Measurements from ENCODE around the gene NNT. TPM values are rescaled to one million over a fixed set of nuclear protein-coding genes. Genes with fewer than 3 reads are reported as not detected.

Gene NNT
- total and polyA plus RNA-seq, 8 donors: 8.7 to 127 (median 17.5) TPM

DNA sequence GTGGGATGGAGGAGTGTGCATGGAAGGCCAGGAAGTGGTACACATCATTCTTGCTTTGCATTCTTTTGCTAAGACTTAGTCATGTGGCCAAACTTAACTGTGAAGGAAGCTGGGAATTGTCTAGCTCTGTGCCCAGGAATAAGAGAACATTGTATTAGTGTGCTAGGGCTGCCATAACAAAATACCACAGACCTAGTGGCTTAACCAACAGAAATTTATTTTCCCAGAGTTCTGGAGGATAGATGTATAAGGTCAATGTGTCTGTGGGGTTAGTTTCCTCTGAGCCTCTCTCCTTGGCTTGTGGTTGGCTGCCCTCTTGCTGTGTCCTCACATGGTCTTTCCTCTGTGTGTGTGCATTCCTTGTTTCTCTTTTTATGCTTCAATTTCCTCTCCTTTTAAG, 32.4 kb downstream of the NNT start:
- no peak overlapping the region for H3K27ac ChIP-seq
- peaks cover 6 to 49% (median 22%) of the 10 kb centered on the region in 4 donors for H3K4me1 ChIP-seq
- no peaks in the 10 kb centered on the region for H3K27me3 ChIP-seq
- no peak for DNase-seq
- intact Hi-C loops (cut with DNase I; ENCODE audit: low total_unique reads): no loop called here
- TF ChIP-seq CTCF (IDR thresholded peaks at IDR 0.05) (no peak), EP300 (IDR thresholded peaks at IDR 0.05) (no peak), POLR2A (IDR thresholded peaks at IDR 0.05) (no peak), POLR2AphosphoS5 (IDR thresholded peaks at IDR 0.05) (no peak)
- H3K4me3 ChIP-seq: no peak overlapping the region
- peaks cover 0 to 36% (median 22%) of the 10 kb centered on the region in 4 donors for H3K36me3 ChIP-seq
- no peaks in the 10 kb centered on the region for H3K9me3 ChIP-seq

DNA sequence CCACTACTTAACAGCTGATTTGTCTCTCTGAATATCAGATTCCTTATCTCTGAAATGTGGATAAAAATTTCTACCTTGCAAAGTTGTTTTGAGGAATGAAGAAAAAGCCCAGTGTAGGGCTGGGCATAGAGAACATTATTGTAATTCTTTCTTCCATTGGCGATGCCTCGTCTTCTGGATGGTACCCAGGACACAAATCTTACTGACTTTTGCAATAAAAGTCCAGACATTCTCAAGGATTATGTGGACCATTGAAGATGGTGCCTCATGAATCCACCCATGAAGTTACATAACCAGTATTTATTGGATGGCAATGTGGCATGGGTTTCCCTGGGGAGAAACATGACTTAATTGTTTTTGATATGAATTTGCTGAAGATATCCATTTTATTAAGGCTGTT, 33.1 kb downstream of the NNT start:
- TF ChIP-seq CTCF (IDR thresholded peaks at IDR 0.05) (no peak), POLR2A (IDR thresholded peaks at IDR 0.05) (no peak)
- H3K4me1 ChIP-seq: peaks cover 6 to 45% (median 22%) of the 10 kb centered on the region in 4 donors
- no peak overlapping the region for H3K4me3 ChIP-seq
- no peak overlapping the region for H3K27ac ChIP-seq
- peaks cover 0 to 36% (median 19%) of the 10 kb centered on the region in 4 donors for H3K36me3 ChIP-seq
- WGBS, 5 donors: 76 to 94% (median 84%) methylated on average over 2 of the region's 2 CpGs
- intact Hi-C loops (cut with DNase I; ENCODE audit: low total_unique reads): no loop called here
- no peaks in the 10 kb centered on the region for H3K27me3 ChIP-seq
- H3K9me3 ChIP-seq: no peaks in the 10 kb centered on the region
- DNase-seq: no peak

GRCh38 chr5:43637416-43637815, 34.4 kb downstream of the NNT start:
- WGBS, 5 donors: 85 to 98% (median 95%) methylated on average over 1 of the region's 1 CpG
- no peak for DNase-seq
- no peaks in the 10 kb centered on the region for H3K9me3 ChIP-seq
- intact Hi-C loops (cut with DNase I; ENCODE audit: low total_unique reads): no loop called here
- H3K36me3 ChIP-seq: peaks cover 0 to 32% (median 15%) of the 10 kb centered on the region in 4 donors
- no peak for TF ChIP-seq EP300 (IDR thresholded peaks at IDR 0.05)
- no peak for TF ChIP-seq CTCF (IDR thresholded peaks at IDR 0.05)
- no peak for TF ChIP-seq POLR2A (IDR thresholded peaks at IDR 0.05)
- TF ChIP-seq POLR2AphosphoS5 (IDR thresholded peaks at IDR 0.05): no peak
- H3K4me1 ChIP-seq: peaks cover 6 to 35% (median 22%) of the 10 kb centered on the region in 4 donors
- H3K4me3 ChIP-seq: no peak overlapping the region
- H3K27me3 ChIP-seq: no peaks in the 10 kb centered on the region
- H3K27ac ChIP-seq: no peak overlapping the region

GRCh38 chr5:43638107-43638506, 35.1 kb downstream of the NNT start:
- intact Hi-C loops (cut with DNase I; ENCODE audit: low total_unique reads): no loop called here
- TF ChIP-seq CTCF (IDR thresholded peaks at IDR 0.05) (no peak), EP300 (IDR thresholded peaks at IDR 0.05) (no peak), POLR2A (IDR thresholded peaks at IDR 0.05) (no peak)
- DNase-seq: no peak
- 78 to 93% (median 83%) methylated on average over 2 of the region's 2 CpGs for WGBS, 5 donors
- Histone ChIP-seq H3K4me1 (peaks cover 6 to 42% (median 22%) of the 10 kb centered on the region in 4 donors), H3K27ac (no peak overlapping the region), H3K36me3 (peaks cover 0 to 25% (median 8%) of the 10 kb centered on the region in 4 donors), H3K9me3 (no peaks in the 10 kb centered on the region), H3K27me3 (no peaks in the 10 kb centered on the region), H3K4me3 (no peak overlapping the region)
